WERI-Rb-1 (cell line): ENCODE measurements around the gene SLC30A7.

ENCODE experiments used
- DNase-seq: peaks from one replicate; pipeline ENCODE4 v3.0.0-alpha.2; 2020
- H3K27ac ChIP-seq: fragments of 250-450 bp; sonication (Bioruptor Pico); 2 replicates; pipeline ENCODE4 v1.5.1; 2020; ENCODE audit warnings: mild to moderate bottlenecking, moderate library complexity
- H3K27me3 ChIP-seq: fragments of 250-450 bp; sonication (Bioruptor Pico); 2 replicates; pipeline ENCODE4 v1.5.1; 2021; ENCODE audit warnings: mild to moderate bottlenecking, low read depth, moderate library complexity; ENCODE audit not compliant: insufficient read depth, severe bottlenecking
- H3K36me3 ChIP-seq: fragments of 250-450 bp; sonication (Bioruptor Pico); 2 replicates; pipeline ENCODE4 v1.5.1; 2020; ENCODE audit warnings: mild to moderate bottlenecking, moderate library complexity
- H3K4me3 ChIP-seq: 2 replicates; pipeline ENCODE4 v1.5.1; 2011; ENCODE audit warnings: low read depth, mild to moderate bottlenecking, control low read depth, low read length
- H3K9me3 ChIP-seq: fragments of 250-450 bp; sonication (Bioruptor Pico); 2 replicates; pipeline ENCODE4 v1.5.1; 2021; ENCODE audit warnings: mild to moderate bottlenecking, moderate library complexity; ENCODE audit not compliant: severe bottlenecking
- CTCF ChIP-seq: IDR thresholded peaks from 2 replicates; pipeline ENCODE4 v1.5.1; 2011; ENCODE audit warnings: low read depth, mild to moderate bottlenecking, control low read depth, inconsistent platforms, low read length

The SLC30A7 gene

GRCh38 chr1:101004061-101004460 is 108.2 kb downstream of the SLC30A7 start:
- no peaks in the 10 kb centered on the region for H3K9me3 ChIP-seq
- H3K36me3 ChIP-seq, result peaks cover 6% of the 10 kb centered on the region
- no peak for DNase-seq
- TF ChIP-seq CTCF, result no peak
- no peaks in the 10 kb centered on the region for H3K27me3 ChIP-seq
- H3K27ac ChIP-seq, result no peak overlapping the region
- H3K4me3 ChIP-seq, result no peak overlapping the region

- no peaks in the 10 kb centered on the region for H3K9me3 ChIP-seq
- peaks cover 6% of the 10 kb centered on the region for H3K36me3 ChIP-seq
- no peak overlapping the region for H3K4me3 ChIP-seq
- H3K27me3 ChIP-seq, result no peaks in the 10 kb centered on the region
- no peak for TF ChIP-seq CTCF
- H3K27ac ChIP-seq, result no peak overlapping the region
- DNase-seq, result no peak
These were observed 108.8 kb downstream of the SLC30A7 start for GRCh38 chr1:101004670-101005069.

GRCh38 chr1:101005183-101005582 is 109.3 kb downstream of the SLC30A7 start:
- no peak for DNase-seq
- no peak overlapping the region for H3K4me3 ChIP-seq
- H3K27me3 ChIP-seq, result no peaks in the 10 kb centered on the region
- H3K36me3 ChIP-seq, result peaks cover 9% of the 10 kb centered on the region
- no peak overlapping the region for H3K27ac ChIP-seq
- no peak for TF ChIP-seq CTCF
- H3K9me3 ChIP-seq, result no peaks in the 10 kb centered on the region

GRCh38 chr1:101005871-101006270 is 110.0 kb downstream of the SLC30A7 start:
- TF ChIP-seq CTCF, result no peak
- Histone ChIP-seq H3K9me3 (no peaks in the 10 kb centered on the region), H3K27ac (no peak overlapping the region), H3K36me3 (peaks cover 4% of the 10 kb centered on the region), H3K4me3 (no peak overlapping the region), H3K27me3 (no peaks in the 10 kb centered on the region)
- no peak for DNase-seq

- H3K27ac ChIP-seq, result no peak overlapping the region
- H3K4me3 ChIP-seq, result no peak overlapping the region
- no peaks in the 10 kb centered on the region for H3K9me3 ChIP-seq
- TF ChIP-seq CTCF, result no peak
- no peaks in the 10 kb centered on the region for H3K27me3 ChIP-seq
- no peak for DNase-seq
- peaks cover 3% of the 10 kb centered on the region for H3K36me3 ChIP-seq
These were observed 110.7 kb downstream of the SLC30A7 start for GRCh38 chr1:101006553-101006952.

GRCh38 chr1:101008229-101008834 is 112.4 kb downstream of the SLC30A7 start:
- no peak overlapping the region for H3K4me3 ChIP-seq
- TF ChIP-seq CTCF, result no peak
- H3K36me3 ChIP-seq, result peaks cover 8% of the 10 kb centered on the region
- no peak overlapping the region for H3K27ac ChIP-seq
- H3K9me3 ChIP-seq, result no peaks in the 10 kb centered on the region
- DNase-seq, result no peak
- H3K27me3 ChIP-seq, result no peaks in the 10 kb centered on the region
